Transverse colon (tissue), 4 donors: ENCODE results near the gene STXBP5L.

Experiments
- EP300 ChIP-seq: sonication (generic); formaldehyde crosslinking; IDR thresholded peaks from one replicate; pipeline ENCODE4 v1.6.1; 2017; ENCODE audit warnings: antibody characterized with exemption, low read depth
- POLR2AphosphoS5 ChIP-seq, 3 donors: sonication (generic); formaldehyde crosslinking; IDR thresholded peaks; one replicate each; pipeline ENCODE4 v1.6.1; 2016; ENCODE audit warnings: antibody characterized with exemption in 3 of 3
- TF ChIP-seq, protein P1 (sequence below), 5 experiments: fragments of 200-600 bp in 3 of 5; fragments of 450-650 bp in 2 of 5; sonication (generic) in 3 of 5; IDR thresholded peaks; 1 replicate in 2 of 5; 2 replicates in 3 of 5; pipeline ENCODE4 v1.5.1; 2016 to 2017; ENCODE audit warnings: antibody characterized with exemption in 5 of 5, inconsistent platforms in 3 of 5, mild to moderate bottlenecking in 2 of 5, moderate library complexity in 1 of 5

DNA sequence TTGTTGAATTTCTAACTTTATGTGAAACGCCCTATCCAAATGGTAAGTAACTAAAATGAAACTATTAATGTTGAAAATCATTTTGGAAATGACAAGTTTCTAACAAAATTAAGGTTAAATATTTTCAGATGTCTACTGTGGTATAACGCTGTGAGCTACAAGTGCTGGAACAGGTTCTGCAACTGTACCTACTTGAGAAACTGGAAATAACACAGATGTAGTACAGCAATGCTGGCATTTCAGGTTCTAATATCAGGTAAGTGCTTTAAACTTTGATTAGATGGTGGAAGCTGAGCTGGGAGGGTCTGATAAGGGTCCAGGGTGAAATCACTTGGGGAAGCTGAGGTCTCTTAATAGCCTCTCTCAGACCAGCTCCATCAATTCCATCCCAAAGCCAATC lies 315.1 kb downstream of the STXBP5L start:
- TF ChIP-seq, protein P1, sequence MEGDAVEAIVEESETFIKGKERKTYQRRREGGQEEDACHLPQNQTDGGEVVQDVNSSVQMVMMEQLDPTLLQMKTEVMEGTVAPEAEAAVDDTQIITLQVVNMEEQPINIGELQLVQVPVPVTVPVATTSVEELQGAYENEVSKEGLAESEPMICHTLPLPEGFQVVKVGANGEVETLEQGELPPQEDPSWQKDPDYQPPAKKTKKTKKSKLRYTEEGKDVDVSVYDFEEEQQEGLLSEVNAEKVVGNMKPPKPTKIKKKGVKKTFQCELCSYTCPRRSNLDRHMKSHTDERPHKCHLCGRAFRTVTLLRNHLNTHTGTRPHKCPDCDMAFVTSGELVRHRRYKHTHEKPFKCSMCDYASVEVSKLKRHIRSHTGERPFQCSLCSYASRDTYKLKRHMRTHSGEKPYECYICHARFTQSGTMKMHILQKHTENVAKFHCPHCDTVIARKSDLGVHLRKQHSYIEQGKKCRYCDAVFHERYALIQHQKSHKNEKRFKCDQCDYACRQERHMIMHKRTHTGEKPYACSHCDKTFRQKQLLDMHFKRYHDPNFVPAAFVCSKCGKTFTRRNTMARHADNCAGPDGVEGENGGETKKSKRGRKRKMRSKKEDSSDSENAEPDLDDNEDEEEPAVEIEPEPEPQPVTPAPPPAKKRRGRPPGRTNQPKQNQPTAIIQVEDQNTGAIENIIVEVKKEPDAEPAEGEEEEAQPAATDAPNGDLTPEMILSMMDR (IDR thresholded peaks at IDR 0.05) = no peak
- TF ChIP-seq EP300 (no peak), POLR2AphosphoS5 (IDR thresholded peaks at IDR 0.05) (no peak)
